ENCODE results near the gene TNNI3K. TPM values are rescaled to one million over a fixed set of nuclear protein-coding genes. Genes with fewer than 3 reads are reported as not detected.
A peak's percentile ranks its signal among the peaks of the same experiment; 100 is the strongest.

The TNNI3K gene
- total RNA-seq, 2 donors from 2014 or later = 11.5 TPM; not detected in 1

DNA sequence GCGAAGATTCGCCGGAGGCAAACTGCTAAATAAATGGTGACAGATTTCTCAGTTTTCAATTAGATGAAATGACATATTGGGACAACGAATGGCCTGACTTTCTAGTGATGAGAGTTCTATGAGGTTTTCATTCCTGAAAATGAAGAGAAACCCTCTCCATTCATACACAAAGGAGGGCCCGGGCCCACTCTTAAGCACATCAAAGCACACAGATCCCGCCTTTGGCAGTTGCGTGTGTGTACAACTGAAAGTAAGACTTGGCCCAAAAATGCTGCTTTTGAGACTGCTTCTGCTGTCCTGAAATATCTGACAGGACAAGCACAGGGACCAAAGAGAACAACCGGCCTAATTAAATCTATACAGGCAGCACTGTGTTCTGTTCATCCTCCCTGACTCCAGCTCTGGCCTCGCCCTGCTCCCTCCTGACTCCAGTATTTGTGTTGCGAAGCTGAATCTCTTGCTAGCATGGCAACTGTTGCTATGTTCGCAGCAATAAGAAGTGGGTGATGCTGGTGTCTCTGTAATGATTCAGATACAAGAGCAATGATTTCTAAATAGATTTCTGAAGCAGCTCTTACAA lies 269.8 kb downstream of the TNNI3K start:
- no peaks in the 10 kb centered on the region for H3K27me3 ChIP-seq
- no peak overlapping the region for H3K27ac ChIP-seq
- no peaks in the 10 kb centered on the region for H3K4me1 ChIP-seq
- H3K9me3 ChIP-seq = no peaks in the 10 kb centered on the region
- no peak overlapping the region for H3K4me3 ChIP-seq
- TF ChIP-seq, protein P1, sequence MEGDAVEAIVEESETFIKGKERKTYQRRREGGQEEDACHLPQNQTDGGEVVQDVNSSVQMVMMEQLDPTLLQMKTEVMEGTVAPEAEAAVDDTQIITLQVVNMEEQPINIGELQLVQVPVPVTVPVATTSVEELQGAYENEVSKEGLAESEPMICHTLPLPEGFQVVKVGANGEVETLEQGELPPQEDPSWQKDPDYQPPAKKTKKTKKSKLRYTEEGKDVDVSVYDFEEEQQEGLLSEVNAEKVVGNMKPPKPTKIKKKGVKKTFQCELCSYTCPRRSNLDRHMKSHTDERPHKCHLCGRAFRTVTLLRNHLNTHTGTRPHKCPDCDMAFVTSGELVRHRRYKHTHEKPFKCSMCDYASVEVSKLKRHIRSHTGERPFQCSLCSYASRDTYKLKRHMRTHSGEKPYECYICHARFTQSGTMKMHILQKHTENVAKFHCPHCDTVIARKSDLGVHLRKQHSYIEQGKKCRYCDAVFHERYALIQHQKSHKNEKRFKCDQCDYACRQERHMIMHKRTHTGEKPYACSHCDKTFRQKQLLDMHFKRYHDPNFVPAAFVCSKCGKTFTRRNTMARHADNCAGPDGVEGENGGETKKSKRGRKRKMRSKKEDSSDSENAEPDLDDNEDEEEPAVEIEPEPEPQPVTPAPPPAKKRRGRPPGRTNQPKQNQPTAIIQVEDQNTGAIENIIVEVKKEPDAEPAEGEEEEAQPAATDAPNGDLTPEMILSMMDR (IDR thresholded peaks at IDR 0.05) = no peak
- no peak for TF ChIP-seq POLR2A (IDR thresholded peaks at IDR 0.05)
- DNase-seq (peak in 2 of 4 donors; percentile 5 to 8), ATAC-seq (no peak)
- WGBS, 2 donors = 59 to 68% methylated on average over 11 of the region's 11 CpGs
- intact Hi-C loops (cut with DNase I) = no loop called here
- no peaks in the 10 kb centered on the region for H3K36me3 ChIP-seq (replicated peaks in 1 of 2; ENCODE audit: insufficient read depth in 1 of 2, low read depth in 2 of 2)

DNA sequence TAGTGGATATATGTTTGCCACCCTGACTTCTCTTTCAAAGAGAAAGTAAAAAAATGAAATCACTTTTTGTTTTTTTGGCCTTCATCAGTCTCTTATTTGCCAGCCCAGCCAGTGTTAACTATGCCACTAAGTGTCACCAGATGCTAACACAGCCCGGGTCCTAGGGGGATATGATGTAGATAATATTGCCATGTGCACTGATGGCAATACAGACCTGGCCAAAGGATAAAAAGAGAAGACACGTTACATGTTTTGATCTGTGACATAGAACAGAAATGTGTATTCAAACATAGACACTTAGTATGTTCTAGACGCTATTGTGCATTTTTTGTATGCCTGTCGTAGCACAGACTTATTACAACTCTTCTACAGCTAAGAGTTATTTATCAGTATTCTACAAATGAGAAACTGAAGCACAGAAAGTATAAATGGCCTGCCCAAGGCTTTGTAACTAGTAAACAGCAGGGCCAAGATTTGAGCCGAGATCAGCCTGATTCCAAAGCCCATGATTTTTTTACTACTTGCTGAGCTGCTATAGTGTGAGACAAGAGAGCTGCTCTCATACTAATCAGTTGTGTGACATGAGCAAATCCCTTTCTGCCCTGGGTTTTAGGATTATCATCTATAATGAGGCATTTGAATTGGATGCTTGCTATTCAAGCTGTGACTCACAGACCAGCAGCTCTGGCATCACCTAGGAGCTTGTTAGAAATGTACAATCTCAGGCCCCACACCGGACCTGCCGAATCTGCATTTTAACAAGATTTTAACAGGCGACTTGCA lies 270.9 kb downstream of the TNNI3K start:
- Histone ChIP-seq H3K27me3 (no peaks in the 10 kb centered on the region), H3K9me3 (no peaks in the 10 kb centered on the region), H3K4me1 (no peaks in the 10 kb centered on the region), H3K4me3 (no peak overlapping the region), H3K27ac (no peak overlapping the region), H3K36me3 (replicated peaks in 1 of 2; ENCODE audit: insufficient read depth in 1 of 2, low read depth in 2 of 2) (no peaks in the 10 kb centered on the region)
- 55 to 64% methylated on average over 8 of the region's 8 CpGs for WGBS, 2 donors
- intact Hi-C loops (cut with DNase I) = no loop called here
- DNase-seq (no peak), ATAC-seq (no peak)
- no peak for TF ChIP-seq POLR2A (IDR thresholded peaks at IDR 0.05)
- TF ChIP-seq, protein P1 (IDR thresholded peaks at IDR 0.05) = no peak

DNA sequence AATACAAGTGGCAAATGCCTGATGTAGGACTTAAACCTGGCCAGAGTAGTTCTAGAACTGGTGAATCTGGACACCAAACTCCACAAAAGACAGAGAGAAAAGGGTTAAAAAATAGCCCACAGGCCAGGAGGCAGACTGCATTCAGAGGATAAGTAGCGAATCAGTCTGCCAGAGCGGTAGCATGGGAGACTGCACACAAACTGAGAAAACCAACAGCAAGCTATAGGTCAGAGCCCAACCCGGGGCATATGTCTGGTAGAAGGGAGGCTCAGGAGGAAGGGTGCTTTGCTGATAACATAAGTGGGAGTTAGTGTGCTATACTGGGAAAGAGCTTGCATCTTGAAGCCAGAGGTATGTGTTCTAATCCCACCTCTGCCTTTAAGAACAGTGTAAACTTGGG lies 273.3 kb downstream of the TNNI3K start:
- intact Hi-C loops (cut with DNase I) = no loop called here
- DNase-seq = no peak
- H3K27me3 ChIP-seq = no peaks in the 10 kb centered on the region
- H3K9me3 ChIP-seq = no peaks in the 10 kb centered on the region
- ATAC-seq = no peak
- no peak overlapping the region for H3K27ac ChIP-seq
- H3K4me3 ChIP-seq = no peak overlapping the region
- no peak for TF ChIP-seq POLR2A (IDR thresholded peaks at IDR 0.05)
- TF ChIP-seq, protein P1 (IDR thresholded peaks at IDR 0.05) = no peak
- H3K4me1 ChIP-seq = no peaks in the 10 kb centered on the region
- no peaks in the 10 kb centered on the region for H3K36me3 ChIP-seq (replicated peaks in 1 of 2; ENCODE audit: insufficient read depth in 1 of 2, low read depth in 2 of 2)
- WGBS, 2 donors = 11 to 20% methylated on average over 3 of the region's 3 CpGs

DNA sequence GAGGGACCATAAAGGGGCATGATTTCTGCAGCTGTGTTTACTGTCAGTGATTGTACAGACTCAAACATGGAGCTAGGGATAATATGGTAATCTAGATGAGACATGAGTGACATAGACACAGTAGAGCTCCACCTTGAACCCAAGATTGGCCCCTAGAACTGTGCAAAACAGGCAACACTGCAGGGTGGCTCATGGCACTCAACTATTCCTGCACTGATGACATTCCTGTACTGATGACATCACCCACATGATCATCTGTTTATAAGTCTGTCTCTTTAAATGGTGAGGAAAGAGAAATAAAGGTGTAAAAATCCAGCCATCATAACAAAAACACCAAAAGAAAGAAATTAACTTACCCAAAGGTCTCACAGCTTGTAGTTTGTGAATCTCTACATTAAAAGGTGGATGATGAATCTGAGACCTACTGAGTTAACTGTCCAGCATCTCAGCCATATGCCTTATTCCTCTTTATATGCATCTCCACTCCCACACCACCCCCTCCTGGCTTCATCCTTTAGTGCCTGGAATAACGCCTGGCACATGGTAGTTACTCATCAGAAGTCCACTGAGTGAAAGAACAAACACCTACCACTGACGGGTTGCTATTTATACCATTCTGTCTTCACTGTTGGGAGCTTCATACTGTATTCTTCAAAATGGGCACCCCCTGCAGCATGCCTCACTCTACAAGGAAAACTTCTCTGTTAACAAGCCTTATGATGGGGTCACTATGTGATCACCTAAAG lies 277.2 kb downstream of the TNNI3K start, which contains the start of gene LRRC53:
TSS of gene LRRC53 (minus strand) at position 442 of the 746 bp plus-strand sequence. CDS start 29,262 bp downstream, outside the sequence.
- DNase-seq (no peak), ATAC-seq (no peak)
- H3K36me3 ChIP-seq (replicated peaks in 1 of 2; ENCODE audit: insufficient read depth in 1 of 2, low read depth in 2 of 2) = no peaks in the 10 kb centered on the region
- no peak within 1 kb of the TSS for H3K27ac ChIP-seq
- no peaks in the 10 kb centered on the region for H3K4me1 ChIP-seq
- H3K27me3 ChIP-seq = no peaks in the 10 kb centered on the region
- TF ChIP-seq POLR2A (IDR thresholded peaks at IDR 0.05) = no peak
- TF ChIP-seq, protein P1 (IDR thresholded peaks at IDR 0.05) = no peak
- 24 to 33% methylated on average over 2 of the region's 2 CpGs for WGBS, 2 donors
- intact Hi-C loops (cut with DNase I) = no loop called here
- no peak within 1 kb of the TSS for H3K4me3 ChIP-seq
- H3K9me3 ChIP-seq = no peaks in the 10 kb centered on the region
